Measurements from ENCODE around the gene MRPS11.

The MRPS11 gene

GRCh38 chr15:88480981-88481380 lies 13.5 kb downstream of the MRPS11 start:
- ChIA-PET POLR2A (no interaction called here), CTCF (interaction anchor here (0.6 kb wide), 1 partner anchor 100 kb away, joined by 3 read pairs; no protein-coding TSS in a partner anchor)
- TF ChIP-seq, protein P1, sequence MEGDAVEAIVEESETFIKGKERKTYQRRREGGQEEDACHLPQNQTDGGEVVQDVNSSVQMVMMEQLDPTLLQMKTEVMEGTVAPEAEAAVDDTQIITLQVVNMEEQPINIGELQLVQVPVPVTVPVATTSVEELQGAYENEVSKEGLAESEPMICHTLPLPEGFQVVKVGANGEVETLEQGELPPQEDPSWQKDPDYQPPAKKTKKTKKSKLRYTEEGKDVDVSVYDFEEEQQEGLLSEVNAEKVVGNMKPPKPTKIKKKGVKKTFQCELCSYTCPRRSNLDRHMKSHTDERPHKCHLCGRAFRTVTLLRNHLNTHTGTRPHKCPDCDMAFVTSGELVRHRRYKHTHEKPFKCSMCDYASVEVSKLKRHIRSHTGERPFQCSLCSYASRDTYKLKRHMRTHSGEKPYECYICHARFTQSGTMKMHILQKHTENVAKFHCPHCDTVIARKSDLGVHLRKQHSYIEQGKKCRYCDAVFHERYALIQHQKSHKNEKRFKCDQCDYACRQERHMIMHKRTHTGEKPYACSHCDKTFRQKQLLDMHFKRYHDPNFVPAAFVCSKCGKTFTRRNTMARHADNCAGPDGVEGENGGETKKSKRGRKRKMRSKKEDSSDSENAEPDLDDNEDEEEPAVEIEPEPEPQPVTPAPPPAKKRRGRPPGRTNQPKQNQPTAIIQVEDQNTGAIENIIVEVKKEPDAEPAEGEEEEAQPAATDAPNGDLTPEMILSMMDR (IDR thresholded peaks at IDR 0.05; ENCODE audit: insufficient read depth, low read length, missing control alignments): no peak
- no peak for DNase-seq (ENCODE audit: low read depth, low spot score)
- H3K4me3 ChIP-seq (ENCODE audit: low read depth, low read length): no peak overlapping the region

GRCh38 chr15:88482263-88482662 lies 14.8 kb downstream of the MRPS11 start:
- no peak overlapping the region for H3K4me3 ChIP-seq (ENCODE audit: low read depth, low read length)
- DNase-seq (ENCODE audit: low read depth, low spot score): no peak
- POLR2A ChIA-PET: no interaction called here
- TF ChIP-seq, protein P1 (IDR thresholded peaks at IDR 0.05; ENCODE audit: insufficient read depth, low read length, missing control alignments): no peak
- CTCF ChIA-PET: no interaction called here

GRCh38 chr15:88484682-88485331 lies 17.3 kb downstream of the MRPS11 start:
- TF ChIP-seq, protein P1 (IDR thresholded peaks at IDR 0.05; ENCODE audit: insufficient read depth, low read length, missing control alignments): no peak
- ChIA-PET POLR2A (interaction anchor here (1.0 kb wide), 1 partner anchor 17 kb away, joined by 5 read pairs; the partner anchor contains the start of genes MRPL46 and MRPS11), CTCF (interaction anchor here (1.7 kb wide), 1 partner anchor 11 kb away, joined by 11 read pairs; no protein-coding TSS in a partner anchor)
- DNase-seq (ENCODE audit: low read depth, low spot score): peak; percentile 34
- H3K4me3 ChIP-seq (ENCODE audit: low read depth, low read length): no peak overlapping the region

GRCh38 chr15:88487178-88487795 lies 19.8 kb downstream of the MRPS11 start:
- ChIA-PET POLR2A (no interaction called here), CTCF (no interaction called here)
- no peak for DNase-seq (ENCODE audit: low read depth, low spot score)
- TF ChIP-seq, protein P1 (IDR thresholded peaks at IDR 0.05; ENCODE audit: insufficient read depth, low read length, missing control alignments): no peak
- no peak overlapping the region for H3K4me3 ChIP-seq (ENCODE audit: low read depth, low read length)

GRCh38 chr15:88487796-88488523 lies 20.5 kb downstream of the MRPS11 start:
- CTCF ChIA-PET: no interaction called here
- POLR2A ChIA-PET: no interaction called here
- no peak overlapping the region for H3K4me3 ChIP-seq (ENCODE audit: low read depth, low read length)
- TF ChIP-seq, protein P1 (IDR thresholded peaks at IDR 0.05; ENCODE audit: insufficient read depth, low read length, missing control alignments): no peak
- DNase-seq (ENCODE audit: low read depth, low spot score): no peak

DNA sequence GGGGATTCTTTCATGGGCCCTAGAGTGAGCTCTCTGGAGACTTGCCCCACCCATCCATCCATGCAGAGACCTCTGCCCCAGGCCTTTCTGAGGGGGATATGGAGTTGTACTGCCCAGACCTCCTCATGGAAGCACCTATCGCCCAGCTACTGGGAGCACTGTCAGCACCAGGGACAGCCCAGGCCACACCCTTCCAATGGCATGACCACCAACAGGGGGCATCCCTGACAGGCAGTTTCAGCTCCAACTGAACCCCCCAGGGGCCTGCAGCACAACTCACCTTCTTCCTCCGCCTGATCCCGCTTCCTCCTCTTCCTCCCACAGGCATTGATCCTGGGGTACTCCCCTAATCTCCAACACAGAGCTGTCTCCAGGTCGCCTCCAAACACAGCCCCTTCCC lies 21.8 kb downstream of the MRPS11 start:
- CTCF ChIA-PET: interaction anchor here (0.5 to 1.2 kb wide), 2 partner anchors 13 to 110 kb away, joined by 3 to 4 read pairs; no protein-coding TSS in a partner anchor
- no peak for DNase-seq (ENCODE audit: low read depth, low spot score)
- no peak overlapping the region for H3K4me3 ChIP-seq (ENCODE audit: low read depth, low read length)
- TF ChIP-seq, protein P1 (IDR thresholded peaks at IDR 0.05; ENCODE audit: insufficient read depth, low read length, missing control alignments): no peak
- POLR2A ChIA-PET: no interaction called here

Data from AG04449 (cell line).